ENCODE data around the gene SLC25A43. TPM values are rescaled to one million over a fixed set of nuclear protein-coding genes. Genes with fewer than 3 reads are reported as not detected.

The SLC25A43 gene
- total RNA-seq, 1 donor from 2014 or later, result 13.5 TPM

DNA sequence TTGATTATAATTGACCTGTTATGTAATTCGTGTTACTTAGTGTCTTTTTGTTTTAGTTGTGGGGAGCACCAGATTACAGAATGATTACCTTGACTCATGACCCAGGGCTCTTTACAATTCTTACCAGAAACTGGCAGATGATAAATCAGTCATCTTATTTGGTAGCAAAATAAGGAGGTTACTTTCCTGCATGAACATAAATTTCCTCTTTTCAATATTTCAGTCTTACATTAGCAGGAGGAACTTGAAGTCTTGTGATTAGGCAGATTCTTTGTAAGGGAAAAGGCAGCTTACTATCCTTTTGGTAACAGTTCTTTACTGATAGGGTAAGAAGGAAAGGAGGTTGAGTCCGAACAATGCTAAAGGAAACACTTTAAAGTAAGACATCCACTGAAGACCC is 43.1 kb downstream of the SLC25A43 start:
- Histone ChIP-seq H3K4me3 (no peak overlapping the region), H3K27me3 (no peaks in the 10 kb centered on the region), H3K27ac (no peak overlapping the region), H3K36me3 (no peaks in the 10 kb centered on the region), H3K4me1 (no peaks in the 10 kb centered on the region), H3K9me3 (no peaks in the 10 kb centered on the region)
- no peak for ATAC-seq
- TF ChIP-seq, protein P1, sequence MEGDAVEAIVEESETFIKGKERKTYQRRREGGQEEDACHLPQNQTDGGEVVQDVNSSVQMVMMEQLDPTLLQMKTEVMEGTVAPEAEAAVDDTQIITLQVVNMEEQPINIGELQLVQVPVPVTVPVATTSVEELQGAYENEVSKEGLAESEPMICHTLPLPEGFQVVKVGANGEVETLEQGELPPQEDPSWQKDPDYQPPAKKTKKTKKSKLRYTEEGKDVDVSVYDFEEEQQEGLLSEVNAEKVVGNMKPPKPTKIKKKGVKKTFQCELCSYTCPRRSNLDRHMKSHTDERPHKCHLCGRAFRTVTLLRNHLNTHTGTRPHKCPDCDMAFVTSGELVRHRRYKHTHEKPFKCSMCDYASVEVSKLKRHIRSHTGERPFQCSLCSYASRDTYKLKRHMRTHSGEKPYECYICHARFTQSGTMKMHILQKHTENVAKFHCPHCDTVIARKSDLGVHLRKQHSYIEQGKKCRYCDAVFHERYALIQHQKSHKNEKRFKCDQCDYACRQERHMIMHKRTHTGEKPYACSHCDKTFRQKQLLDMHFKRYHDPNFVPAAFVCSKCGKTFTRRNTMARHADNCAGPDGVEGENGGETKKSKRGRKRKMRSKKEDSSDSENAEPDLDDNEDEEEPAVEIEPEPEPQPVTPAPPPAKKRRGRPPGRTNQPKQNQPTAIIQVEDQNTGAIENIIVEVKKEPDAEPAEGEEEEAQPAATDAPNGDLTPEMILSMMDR (IDR thresholded peaks at IDR 0.05), result no peak
- DNase-seq, result no peak
- intact Hi-C loops (cut with DNase I), result no loop called here

GRCh38 chrX:119453202-119453601 is 54.1 kb downstream of the SLC25A43 start:
- Histone ChIP-seq H3K27ac (no peak overlapping the region), H3K4me3 (no peak overlapping the region), H3K36me3 (no peaks in the 10 kb centered on the region), H3K27me3 (no peaks in the 10 kb centered on the region), H3K4me1 (no peaks in the 10 kb centered on the region), H3K9me3 (no peaks in the 10 kb centered on the region)
- DNase-seq (no peak), ATAC-seq (no peak)
- TF ChIP-seq, protein P1 (IDR thresholded peaks at IDR 0.05), result no peak
- intact Hi-C loops (cut with DNase I), result no loop called here

DNA sequence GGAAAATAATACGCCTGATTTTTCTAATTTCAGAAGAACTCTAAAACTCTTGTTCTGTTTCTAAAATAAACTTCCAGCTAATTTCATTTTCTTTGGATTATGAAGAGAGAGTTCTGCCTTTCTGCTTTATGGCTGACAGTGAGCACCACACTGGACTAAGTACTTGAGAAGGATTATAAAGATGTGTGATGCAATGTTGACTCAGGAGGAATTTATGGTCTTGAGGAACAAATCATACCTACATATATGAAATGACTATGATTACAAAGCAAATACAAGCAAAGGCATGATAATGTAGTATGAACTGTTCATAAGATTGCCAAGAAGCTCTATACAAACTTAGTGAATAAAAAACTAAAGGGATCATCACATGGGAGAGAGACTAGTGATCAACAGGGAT is 56.1 kb downstream of the SLC25A43 start:
- intact Hi-C loops (cut with DNase I), result no loop called here
- Histone ChIP-seq H3K27ac (no peak overlapping the region), H3K27me3 (no peaks in the 10 kb centered on the region), H3K9me3 (no peaks in the 10 kb centered on the region), H3K4me1 (no peaks in the 10 kb centered on the region), H3K36me3 (no peaks in the 10 kb centered on the region), H3K4me3 (no peak overlapping the region)
- DNase-seq (no peak), ATAC-seq (no peak)
- TF ChIP-seq, protein P1 (IDR thresholded peaks at IDR 0.05), result no peak

GRCh38 chrX:119459181-119459580 is 60.0 kb downstream of the SLC25A43 start:
- Histone ChIP-seq H3K36me3 (no peaks in the 10 kb centered on the region), H3K27me3 (no peaks in the 10 kb centered on the region), H3K4me3 (no peak overlapping the region), H3K27ac (no peak overlapping the region), H3K4me1 (no peaks in the 10 kb centered on the region), H3K9me3 (no peaks in the 10 kb centered on the region)
- TF ChIP-seq, protein P1 (IDR thresholded peaks at IDR 0.05), result no peak
- ATAC-seq (no peak), DNase-seq (no peak)
- intact Hi-C loops (cut with DNase I), result no loop called here

DNA sequence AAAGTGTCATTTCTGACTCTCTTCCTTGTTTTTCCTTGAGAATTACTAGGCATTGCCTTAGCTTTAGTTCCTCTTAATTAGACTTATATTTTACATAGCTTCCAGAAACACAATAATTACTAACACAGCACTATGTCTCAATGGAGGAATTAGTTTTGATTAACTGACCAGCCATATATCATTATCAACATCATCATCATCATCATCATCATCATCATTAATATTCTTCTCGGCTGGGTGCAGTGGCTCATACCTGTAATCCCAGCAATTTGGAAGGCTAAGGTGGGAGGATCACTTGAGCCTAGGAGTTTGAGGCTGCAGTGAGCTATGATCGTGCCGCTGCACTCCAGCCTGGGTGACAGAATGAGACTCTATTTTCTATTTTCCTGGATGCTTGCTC is 66.4 kb downstream of the SLC25A43 start:
- Histone ChIP-seq H3K27ac (no peak overlapping the region), H3K4me1 (no peaks in the 10 kb centered on the region), H3K4me3 (no peak overlapping the region), H3K36me3 (peaks cover 8% of the 10 kb centered on the region), H3K9me3 (no peaks in the 10 kb centered on the region), H3K27me3 (no peaks in the 10 kb centered on the region)
- DNase-seq (no peak), ATAC-seq (no peak)
- TF ChIP-seq, protein P1 (IDR thresholded peaks at IDR 0.05), result no peak
- intact Hi-C loops (cut with DNase I), result no loop called here

GRCh38 chrX:119466970-119467369 is 67.8 kb downstream of the SLC25A43 start:
- H3K4me1 ChIP-seq, result no peaks in the 10 kb centered on the region
- DNase-seq (no peak), ATAC-seq (no peak)
- TF ChIP-seq, protein P1 (IDR thresholded peaks at IDR 0.05), result no peak
- no peaks in the 10 kb centered on the region for H3K27me3 ChIP-seq
- H3K27ac ChIP-seq, result no peak overlapping the region
- H3K9me3 ChIP-seq, result no peaks in the 10 kb centered on the region
- peaks cover 18% of the 10 kb centered on the region for H3K36me3 ChIP-seq
- no peak overlapping the region for H3K4me3 ChIP-seq
- intact Hi-C loops (cut with DNase I), result no loop called here
